Activated CD8-positive, alpha-beta T cell treated with anti-CD3 and anti-CD28 coated beads for 36 hours (primary cell): ENCODE data around the gene OAS1. TPM values are rescaled to one million over a fixed set of nuclear protein-coding genes. Genes with fewer than 3 reads are reported as not detected.

Experiments
- ATAC-seq: fragments of 200-7000 bp; cut with Tn5 transposase; one replicate; pipeline ENCODE4 v1.10.0; 2021; ENCODE audit warnings: mild to moderate bottlenecking, moderate library complexity
- CTCF ChIA-PET: fragments of 350-600 bp; sonication (Branson Sonifier 250); formaldehyde crosslinking; loops from one replicate; lab custom pipeline; 2021; ENCODE audit warnings: antibody characterized with exemption; lab: Charles Lee
- POLR2A ChIA-PET: fragments of 350-600 bp; sonication (Branson Sonifier 250); formaldehyde crosslinking; loops from one replicate; lab custom pipeline; 2021; ENCODE audit warnings: antibody characterized with exemption; lab: Charles Lee
- DNase-seq: peaks from one replicate; pipeline ENCODE4 v3.0.0-alpha.2; 2020
- H3K27ac Mint-ChIP-seq: one replicate; pipeline ENCODE4 v1.8.0; 2021; ENCODE audit warnings: mild to moderate bottlenecking, mixed read lengths
- H3K27me3 Mint-ChIP-seq: one replicate; pipeline ENCODE4 v1.8.0; 2021; ENCODE audit warnings: mixed read lengths
- H3K36me3 Mint-ChIP-seq: one replicate; pipeline ENCODE4 v1.8.0; 2021; ENCODE audit warnings: low read depth, mixed read lengths
- H3K4me1 Mint-ChIP-seq: one replicate; pipeline ENCODE4 v1.8.0; 2021; ENCODE audit warnings: low read depth, mixed read lengths
- H3K4me3 Mint-ChIP-seq: one replicate; pipeline ENCODE4 v1.8.0; 2021; ENCODE audit warnings: mild to moderate bottlenecking, moderate library complexity, mixed read lengths
- H3K9me3 Mint-ChIP-seq: one replicate; pipeline ENCODE4 v1.8.0; 2021; ENCODE audit warnings: mixed read lengths
- intact Hi-C: fragments of 100-400 bp; cut with micrococcal nuclease; formaldehyde crosslinking; loops from one replicate; pipeline ENCODE4 v1.10.0; 2022
- total RNA-seq, 2 experiments: library from RNA; stranded (reverse); gene quantifications; one replicate each; pipeline ENCODE4 v1.2.3, GENCODE V29; 2021
- TF ChIP-seq, protein P1 (sequence below): fragments of 200-600 bp; IDR thresholded peaks from one replicate; pipeline ENCODE4 v1.8.0; 2022; ENCODE audit warnings: antibody characterized with exemption, mild to moderate bottlenecking

OAS1 gene
- total RNA-seq, 2 experiments from 2014 or later = 22.7 to 26.8 TPM

- no peak for DNase-seq
- POLR2A ChIA-PET = no interaction called here
- Mint-ChIP-seq H3K36me3 (no peaks in the 10 kb centered on the region), H3K9me3 (no peaks in the 10 kb centered on the region), H3K4me3 (no peak overlapping the region), H3K4me1 (no peaks in the 10 kb centered on the region), H3K27me3 (peaks cover 22% of the 10 kb centered on the region), H3K27ac (no peak overlapping the region)
- ATAC-seq = no peak
- intact Hi-C loops = no loop called here
- TF ChIP-seq, protein P1, sequence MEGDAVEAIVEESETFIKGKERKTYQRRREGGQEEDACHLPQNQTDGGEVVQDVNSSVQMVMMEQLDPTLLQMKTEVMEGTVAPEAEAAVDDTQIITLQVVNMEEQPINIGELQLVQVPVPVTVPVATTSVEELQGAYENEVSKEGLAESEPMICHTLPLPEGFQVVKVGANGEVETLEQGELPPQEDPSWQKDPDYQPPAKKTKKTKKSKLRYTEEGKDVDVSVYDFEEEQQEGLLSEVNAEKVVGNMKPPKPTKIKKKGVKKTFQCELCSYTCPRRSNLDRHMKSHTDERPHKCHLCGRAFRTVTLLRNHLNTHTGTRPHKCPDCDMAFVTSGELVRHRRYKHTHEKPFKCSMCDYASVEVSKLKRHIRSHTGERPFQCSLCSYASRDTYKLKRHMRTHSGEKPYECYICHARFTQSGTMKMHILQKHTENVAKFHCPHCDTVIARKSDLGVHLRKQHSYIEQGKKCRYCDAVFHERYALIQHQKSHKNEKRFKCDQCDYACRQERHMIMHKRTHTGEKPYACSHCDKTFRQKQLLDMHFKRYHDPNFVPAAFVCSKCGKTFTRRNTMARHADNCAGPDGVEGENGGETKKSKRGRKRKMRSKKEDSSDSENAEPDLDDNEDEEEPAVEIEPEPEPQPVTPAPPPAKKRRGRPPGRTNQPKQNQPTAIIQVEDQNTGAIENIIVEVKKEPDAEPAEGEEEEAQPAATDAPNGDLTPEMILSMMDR = no peak
- CTCF ChIA-PET = no interaction called here
These were observed 44.0 kb upstream of the OAS1 start for GRCh38 chr12:112862636-112863290.

- CTCF ChIA-PET = interaction anchor here (0.6 kb wide), 1 partner anchor 1608 kb away, joined by 5 read pairs; no protein-coding TSS in a partner anchor
- POLR2A ChIA-PET = no interaction called here
- no peaks in the 10 kb centered on the region for H3K4me1 Mint-ChIP-seq
These were observed 38.2 kb upstream of the OAS1 start for GRCh38 chr12:112868459-112869041.

GRCh38 chr12:112869091-112869490 is 37.7 kb upstream of the OAS1 start:
- ATAC-seq (no peak), DNase-seq (no peak)
- TF ChIP-seq, protein P1 = no peak
- Mint-ChIP-seq H3K4me1 (no peaks in the 10 kb centered on the region), H3K36me3 (no peaks in the 10 kb centered on the region), H3K27me3 (peaks cover 28% of the 10 kb centered on the region), H3K27ac (no peak overlapping the region), H3K9me3 (no peaks in the 10 kb centered on the region), H3K4me3 (no peak overlapping the region)
- intact Hi-C loops = no loop called here
- ChIA-PET POLR2A (no interaction called here), CTCF (no interaction called here)

More at GRCh38 chr12:112868459-112869041, 38.2 kb upstream of the OAS1 start:
- intact Hi-C loops = no loop called here
- Mint-ChIP-seq H3K27me3 (peaks cover 24% of the 10 kb centered on the region), H3K9me3 (no peaks in the 10 kb centered on the region), H3K27ac (no peak overlapping the region), H3K4me3 (no peak overlapping the region), H3K36me3 (no peaks in the 10 kb centered on the region)
- TF ChIP-seq, protein P1 = no peak
- ATAC-seq = no peak
- DNase-seq = no peak

DNA sequence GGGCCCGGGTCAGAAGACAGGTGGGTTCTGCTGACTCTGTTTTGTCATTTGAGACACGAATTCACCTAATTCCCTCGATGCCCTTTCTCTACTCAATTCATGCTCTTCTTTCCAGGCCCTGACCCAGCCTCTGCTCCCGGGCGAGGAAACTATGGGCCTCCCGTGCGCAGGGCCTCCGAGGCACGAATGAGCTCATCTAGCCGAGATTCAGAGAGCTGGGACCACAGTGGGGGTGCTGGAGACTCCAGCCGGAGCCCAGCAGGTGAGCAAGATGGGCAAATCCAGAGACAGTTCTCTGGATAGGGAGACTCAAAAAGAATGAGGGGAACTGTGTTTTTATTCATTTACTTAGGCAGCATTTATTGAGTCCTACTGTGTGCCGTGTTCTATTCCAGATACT is 37.0 kb upstream of the OAS1 start:
- H3K27ac Mint-ChIP-seq = no peak overlapping the region
- H3K4me1 Mint-ChIP-seq = no peaks in the 10 kb centered on the region
- POLR2A ChIA-PET = no interaction called here
- TF ChIP-seq, protein P1 = no peak
- H3K4me3 Mint-ChIP-seq = no peak overlapping the region
- intact Hi-C loops = no loop called here
- peaks cover 27% of the 10 kb centered on the region for H3K27me3 Mint-ChIP-seq
- H3K9me3 Mint-ChIP-seq = no peaks in the 10 kb centered on the region
- no peaks in the 10 kb centered on the region for H3K36me3 Mint-ChIP-seq
- DNase-seq = no peak
- CTCF ChIA-PET = no interaction called here
- ATAC-seq = no peak

GRCh38 chr12:112870267-112870980 is 36.3 kb upstream of the OAS1 start:
- intact Hi-C loops = no loop called here
- DNase-seq (no peak), ATAC-seq (no peak)
- POLR2A ChIA-PET = no interaction called here
- H3K36me3 Mint-ChIP-seq = no peaks in the 10 kb centered on the region
- no peak overlapping the region for H3K27ac Mint-ChIP-seq
- no peaks in the 10 kb centered on the region for H3K4me1 Mint-ChIP-seq
- peaks cover 22% of the 10 kb centered on the region for H3K27me3 Mint-ChIP-seq
- H3K9me3 Mint-ChIP-seq = no peaks in the 10 kb centered on the region
- CTCF ChIA-PET = no interaction called here
- TF ChIP-seq, protein P1 = no peak
- H3K4me3 Mint-ChIP-seq = no peak overlapping the region
